DMS114 treated with DMSO at 0.1 percent for 48 hours (cell line): ENCODE results near the gene RGS7.
"Not testable (repeated sequence)": the region's sequence is repeated elsewhere in the genome, so short reads cannot be mapped to it uniquely, and the experiment has no call there.

Experiments
- DNase-seq: peaks from one replicate; lab custom pipeline; 2025; ENCODE audit not compliant: unreplicated experiment; lab: John Stamatoyannopoulos, UW

RGS7 gene

GRCh38 chr1:241274693-241275092 is 82.3 kb downstream of the RGS7 start:
- DNase-seq, result no peak

GRCh38 chr1:241272828-241273227 is 84.2 kb downstream of the RGS7 start:
- no peak for DNase-seq

DNA sequence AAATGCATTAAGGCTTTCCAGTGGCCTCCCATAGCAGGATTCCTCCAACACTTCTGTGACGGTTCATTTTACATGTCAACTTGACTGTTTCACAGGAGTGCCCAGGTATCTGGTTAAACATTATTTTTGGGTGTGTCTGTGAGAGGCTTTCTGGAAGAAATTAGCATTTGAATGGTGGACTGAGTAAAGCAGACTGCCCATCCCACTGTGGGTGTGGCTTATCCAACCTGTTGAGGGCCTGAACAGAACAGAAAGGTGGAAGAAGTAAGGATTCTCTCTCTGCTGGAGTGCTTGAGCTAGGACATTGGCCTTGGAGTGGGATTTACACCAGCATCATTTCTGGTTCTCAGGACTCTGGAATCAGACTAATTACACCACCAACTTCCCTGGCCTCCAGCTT is 85.6 kb downstream of the RGS7 start:
- DNase-seq, result no peak

DNA sequence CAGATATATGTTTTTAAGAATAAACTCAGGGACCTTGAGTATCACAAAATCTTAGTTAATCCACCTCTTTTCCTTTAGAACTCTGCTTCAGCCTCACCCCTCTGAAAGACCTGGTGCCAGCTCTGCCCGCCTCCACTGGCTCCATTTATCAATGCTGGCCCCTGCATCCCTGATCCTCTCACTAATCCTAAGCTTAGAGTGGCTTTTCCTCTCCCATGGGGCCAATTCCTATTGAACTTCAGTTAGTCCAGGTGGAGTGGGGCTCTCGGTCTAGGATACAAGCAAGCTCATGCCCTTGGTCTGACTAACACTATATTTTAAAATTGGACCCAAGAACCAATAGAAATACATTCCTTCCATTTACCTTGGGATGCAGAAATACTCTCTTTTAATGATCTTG is 87.0 kb downstream of the RGS7 start:
- DNase-seq, result no peak

DNA sequence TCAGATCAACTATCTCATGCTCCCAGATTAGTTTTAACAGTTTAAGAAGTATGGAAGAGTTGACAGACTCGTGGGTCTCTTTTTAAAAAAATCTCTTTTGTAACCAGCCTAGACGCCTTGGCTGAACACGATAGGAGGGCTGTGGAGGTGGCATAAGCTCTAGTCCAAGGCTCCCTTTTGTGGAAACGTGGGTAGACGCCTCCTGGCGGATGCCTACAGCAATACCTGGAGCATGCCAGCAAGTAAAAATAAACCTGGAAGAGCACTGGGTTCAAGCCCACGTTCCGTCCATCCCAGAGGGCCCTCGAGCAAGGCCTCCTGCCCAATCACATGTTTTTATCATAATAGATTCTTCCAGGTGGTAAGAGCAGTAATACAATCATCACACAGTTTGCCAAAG is 87.9 kb downstream of the RGS7 start:
- no peak for DNase-seq

GRCh38 chr1:241266121-241266520 is 90.9 kb downstream of the RGS7 start:
- no peak for DNase-seq

DNA sequence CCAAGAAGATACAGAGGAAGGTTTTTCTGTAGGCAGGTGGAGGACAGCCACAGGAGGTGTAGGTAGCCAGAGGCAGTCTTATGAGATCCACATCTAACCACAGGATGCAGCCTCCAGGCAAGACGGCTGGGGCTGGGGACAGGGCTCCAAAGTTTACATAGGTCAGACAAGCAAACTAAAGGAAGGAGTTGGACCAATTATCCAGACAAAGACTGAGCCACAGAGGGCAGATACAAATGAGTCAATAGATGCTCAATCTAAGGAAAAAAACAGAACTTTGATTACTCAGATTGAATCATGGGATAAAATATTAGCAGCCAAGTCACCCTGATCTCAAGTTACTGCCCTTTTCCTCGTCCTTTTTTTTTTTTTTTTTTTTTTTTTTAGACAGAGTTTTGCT is 91.6 kb downstream of the RGS7 start:
- DNase-seq, result no peak

DNA sequence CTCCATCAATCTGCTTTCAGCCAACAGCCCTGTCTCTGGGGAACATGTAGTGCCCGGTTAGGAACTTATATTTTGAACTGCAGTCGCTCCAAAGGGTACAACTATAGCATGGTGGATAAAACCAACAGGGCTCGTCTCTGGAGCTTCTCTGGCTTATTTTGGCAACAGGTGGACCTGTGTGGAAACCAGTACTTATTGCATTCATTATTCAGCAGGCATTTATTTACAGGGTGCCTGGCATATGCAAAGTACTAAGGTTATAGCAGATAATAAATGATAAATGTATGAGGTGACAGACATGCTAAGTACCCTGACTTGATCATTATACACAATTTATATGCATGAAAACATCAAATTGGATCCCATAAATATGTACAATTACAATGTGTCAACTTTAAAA is 93.7 kb downstream of the RGS7 start:
- DNase-seq, result no peak

- no peak for DNase-seq
These were observed 103.5 kb downstream of the RGS7 start for GRCh38 chr1:241253471-241253870.

GRCh38 chr1:241250465-241250864 is 106.5 kb downstream of the RGS7 start:
- no peak for DNase-seq

DNA sequence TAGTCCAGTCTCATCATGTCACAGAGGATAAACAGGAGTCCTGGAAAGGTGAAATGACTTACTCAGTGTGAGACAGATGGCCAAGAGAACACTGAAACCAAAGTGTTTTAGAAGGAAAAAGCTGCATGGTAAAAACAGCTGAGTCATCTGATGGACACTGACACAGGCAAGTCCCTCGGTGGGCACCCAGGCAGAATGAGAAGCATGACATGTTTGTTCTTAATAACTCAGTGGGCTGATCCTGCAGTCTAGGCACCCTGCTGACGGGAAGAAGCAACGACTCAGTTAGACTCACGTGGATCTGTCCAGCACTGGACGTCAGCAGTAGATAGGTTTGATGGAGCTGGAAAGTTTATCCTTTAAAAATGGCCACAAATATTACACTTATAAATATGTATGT is 116.9 kb downstream of the RGS7 start:
- no peak for DNase-seq

- no peak for DNase-seq
These were observed 119.1 kb downstream of the RGS7 start for GRCh38 chr1:241237873-241238272.

DNA sequence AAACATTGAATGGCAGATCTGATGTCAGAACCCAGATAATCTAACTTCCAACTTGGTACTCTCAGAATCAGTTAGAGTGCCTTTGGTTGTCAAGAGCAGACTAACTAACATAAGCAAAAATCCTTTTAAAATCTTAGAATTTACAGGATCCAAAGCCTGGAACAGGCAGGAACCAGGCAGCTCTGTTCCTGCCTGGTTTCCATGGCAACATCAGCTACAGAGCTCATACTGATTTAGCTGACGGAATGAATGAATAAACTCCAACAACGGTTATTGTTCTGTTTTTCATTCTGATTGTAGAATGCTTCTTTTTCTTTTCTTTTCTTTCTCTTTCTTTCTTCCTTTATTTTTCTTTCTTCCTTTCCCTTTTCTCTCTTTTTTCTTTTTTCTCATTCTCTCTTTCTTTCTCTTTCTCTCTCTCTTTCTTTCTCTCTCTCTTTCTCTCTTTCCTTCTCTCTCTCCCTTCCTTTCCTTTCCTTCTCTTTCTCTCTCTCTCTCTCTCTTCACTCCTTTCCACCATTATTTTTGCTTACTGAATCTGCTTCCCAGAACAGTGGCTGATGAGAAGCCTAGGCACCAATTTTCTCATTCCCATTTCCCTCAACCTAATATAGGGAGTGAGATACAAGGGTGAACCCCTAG is 121.6 kb downstream of the RGS7 start:
- no peak for DNase-seq

DNA sequence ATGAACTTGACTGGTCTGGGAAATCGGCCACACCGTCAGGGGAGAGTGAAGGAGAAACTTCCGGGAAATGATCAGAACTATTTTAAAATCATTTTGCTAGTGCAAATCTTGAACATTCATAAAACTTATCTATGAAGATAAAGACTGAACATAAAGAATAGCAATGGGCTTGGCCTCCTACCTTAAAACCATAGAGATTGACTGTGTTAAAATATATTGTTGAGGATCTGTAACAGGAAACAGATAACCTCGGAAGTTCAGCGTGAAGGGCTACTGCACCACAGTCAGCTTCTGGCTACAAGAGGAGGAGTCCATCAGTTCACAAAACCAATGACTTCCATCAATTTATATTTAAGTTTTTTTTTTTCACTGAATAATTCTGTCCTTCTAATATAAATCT is 127.3 kb downstream of the RGS7 start:
- DNase-seq, result no peak

DNA sequence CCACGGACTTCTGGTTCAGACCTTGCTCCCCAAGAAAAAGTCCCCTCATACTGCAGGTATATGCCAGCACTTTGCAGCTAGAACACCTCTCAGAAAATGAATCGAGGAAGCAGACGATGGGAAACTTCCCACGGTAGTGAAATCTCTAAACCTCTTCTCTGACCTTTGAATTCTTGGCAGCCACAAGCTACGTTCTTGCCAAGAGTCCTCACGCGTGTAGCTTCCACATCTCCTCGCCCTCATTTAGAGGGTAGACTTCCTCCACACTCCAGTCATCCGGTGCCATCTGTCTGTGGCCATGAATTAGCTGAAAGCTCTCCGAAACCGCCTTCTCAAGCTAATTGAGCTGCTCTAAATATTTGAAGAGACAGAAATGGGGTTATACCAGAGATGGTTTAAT is 127.8 kb downstream of the RGS7 start:
- DNase-seq, result no peak

DNA sequence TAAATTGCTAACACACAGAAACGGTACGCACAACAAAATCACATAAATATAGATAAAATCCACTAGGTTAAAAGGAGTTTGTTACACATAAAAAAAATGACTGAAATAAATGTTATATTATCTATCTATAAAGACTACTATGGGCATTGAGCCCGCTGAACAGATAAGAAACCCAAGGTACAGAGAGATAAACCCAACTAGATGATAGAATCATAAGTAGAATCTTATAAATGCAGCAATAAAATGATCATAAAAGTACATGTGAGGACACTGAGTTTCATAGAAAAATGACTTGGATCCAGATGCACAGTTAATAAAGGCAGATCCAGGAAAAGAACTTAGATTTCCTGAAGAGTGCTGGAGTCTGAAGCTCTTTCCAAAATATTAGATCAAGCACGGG is 128.7 kb downstream of the RGS7 start:
- DNase-seq, result no peak

GRCh38 chr1:241225741-241226140 is 131.3 kb downstream of the RGS7 start:
- no peak for DNase-seq

- DNase-seq, result not testable (repeated sequence)
These were observed 132.8 kb downstream of the RGS7 start for GRCh38 chr1:241224189-241224588.

DNA sequence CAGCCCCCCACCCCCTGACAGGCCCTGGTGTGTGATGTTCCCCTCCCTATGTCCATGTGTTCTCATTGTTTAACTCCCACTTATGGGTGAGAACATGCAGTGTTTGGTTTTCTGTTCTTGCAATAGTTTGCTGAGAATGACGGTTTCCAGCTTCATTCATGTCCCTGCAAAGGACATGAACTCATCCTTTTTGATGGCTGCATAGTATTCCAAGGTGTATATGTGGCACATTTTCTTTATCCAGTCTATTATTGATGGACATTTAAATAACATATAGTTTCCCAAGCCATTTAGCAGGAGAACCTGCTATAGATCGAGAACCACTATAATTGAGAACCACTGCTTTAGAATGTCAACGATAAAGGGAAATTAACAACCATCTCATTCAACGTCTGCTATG is 134.2 kb downstream of the RGS7 start:
- DNase-seq, result not testable (repeated sequence)

DNA sequence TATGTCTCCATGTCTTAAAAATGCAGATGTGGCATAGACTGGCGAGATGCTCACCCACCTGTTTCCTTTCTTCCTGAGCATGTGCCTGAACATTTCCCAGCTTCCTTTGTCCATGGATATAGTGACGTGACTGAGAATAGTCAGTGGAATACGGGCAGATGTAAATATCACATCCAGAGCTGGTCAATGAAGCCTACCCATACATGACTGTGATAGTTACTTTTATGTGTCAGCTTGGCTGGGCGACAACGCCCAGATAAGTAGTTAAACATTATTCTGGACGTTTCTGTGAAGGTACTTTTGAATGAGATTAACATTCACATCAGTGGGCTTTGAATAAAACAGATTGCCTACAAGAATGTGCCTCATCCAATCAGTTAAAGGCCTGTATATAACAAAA is 135.7 kb downstream of the RGS7 start:
- DNase-seq, result no peak

- not testable (repeated sequence) for DNase-seq
These were observed 136.1 kb downstream of the RGS7 start for GRCh38 chr1:241220913-241221312.

DNA sequence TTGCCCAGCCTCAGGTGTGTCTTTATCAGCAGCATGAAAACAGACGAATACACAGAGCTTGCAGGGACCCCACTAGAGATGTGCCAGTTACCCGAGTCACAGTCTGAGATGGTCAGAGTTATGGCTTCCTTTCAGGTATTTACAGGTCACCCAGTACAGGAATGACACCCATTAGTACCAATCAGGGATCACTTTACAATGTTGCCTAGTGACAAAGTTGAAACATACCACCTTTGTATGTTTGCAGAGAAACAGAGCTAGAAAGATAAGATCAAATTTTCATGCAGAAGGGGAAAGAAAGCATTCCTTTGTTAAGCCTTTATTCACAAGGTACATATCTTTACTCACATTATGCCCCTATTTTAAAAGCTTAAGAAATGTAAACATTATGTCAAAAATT is 137.6 kb downstream of the RGS7 start:
- no peak for DNase-seq

DNA sequence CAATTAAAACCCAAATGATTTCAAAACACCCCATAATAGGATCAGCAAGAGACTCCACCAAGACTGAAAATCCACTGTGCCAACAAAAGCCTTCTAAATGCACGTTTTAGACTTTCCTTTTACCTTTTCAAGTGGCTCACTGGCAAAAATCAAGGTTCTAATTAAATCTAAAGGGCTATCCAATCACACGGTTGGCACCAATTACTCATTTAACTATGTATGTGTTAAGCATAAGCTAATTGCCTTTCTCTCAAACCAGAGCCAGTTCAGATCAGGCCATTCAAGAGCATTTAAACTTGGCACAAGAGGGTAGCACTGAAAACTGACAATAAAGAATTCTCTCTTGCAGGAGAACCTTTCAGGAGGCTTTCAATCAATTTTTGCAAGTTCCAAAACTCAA is 139.5 kb downstream of the RGS7 start:
- DNase-seq, result no peak

GRCh38 chr1:241215683-241216082 is 141.3 kb downstream of the RGS7 start:
- no peak for DNase-seq
